ENCODE measurements around the gene ZSCAN4.

DNA sequence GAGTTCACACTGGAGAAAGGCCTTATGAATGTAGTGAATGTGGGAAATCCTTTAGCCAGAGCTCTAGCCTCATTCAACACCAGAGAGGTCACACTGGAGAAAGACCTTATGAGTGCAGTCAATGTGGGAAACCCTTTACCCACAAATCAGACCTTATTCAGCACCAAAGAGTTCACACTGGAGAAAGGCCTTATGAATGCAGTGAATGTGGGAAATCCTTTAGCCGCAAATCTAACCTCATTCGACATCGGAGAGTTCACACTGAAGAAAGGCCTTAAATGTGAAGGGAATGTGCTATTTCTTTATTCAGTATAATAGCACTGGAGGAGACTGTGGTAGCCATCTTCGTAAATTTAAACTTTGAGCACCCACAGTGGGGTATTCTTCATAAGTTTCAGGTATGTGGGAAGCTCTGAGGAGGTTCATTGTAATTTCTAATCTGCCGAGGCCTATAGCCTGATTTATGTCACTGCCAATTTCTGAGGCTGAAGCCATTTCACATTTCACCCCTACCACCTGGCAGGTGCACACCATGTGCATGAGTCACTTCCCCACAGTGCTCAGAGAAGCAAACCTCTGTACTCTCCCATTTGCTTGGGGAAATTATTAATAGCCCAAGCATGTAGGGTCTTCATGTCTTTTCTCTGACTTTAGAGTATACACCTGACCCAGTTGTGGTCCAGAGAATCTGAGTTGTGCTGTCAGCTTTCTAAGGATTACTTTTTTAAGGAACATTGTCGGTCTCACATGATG is 19.5 kb downstream of the ZSCAN4 start:
- TF ChIP-seq, protein P1, sequence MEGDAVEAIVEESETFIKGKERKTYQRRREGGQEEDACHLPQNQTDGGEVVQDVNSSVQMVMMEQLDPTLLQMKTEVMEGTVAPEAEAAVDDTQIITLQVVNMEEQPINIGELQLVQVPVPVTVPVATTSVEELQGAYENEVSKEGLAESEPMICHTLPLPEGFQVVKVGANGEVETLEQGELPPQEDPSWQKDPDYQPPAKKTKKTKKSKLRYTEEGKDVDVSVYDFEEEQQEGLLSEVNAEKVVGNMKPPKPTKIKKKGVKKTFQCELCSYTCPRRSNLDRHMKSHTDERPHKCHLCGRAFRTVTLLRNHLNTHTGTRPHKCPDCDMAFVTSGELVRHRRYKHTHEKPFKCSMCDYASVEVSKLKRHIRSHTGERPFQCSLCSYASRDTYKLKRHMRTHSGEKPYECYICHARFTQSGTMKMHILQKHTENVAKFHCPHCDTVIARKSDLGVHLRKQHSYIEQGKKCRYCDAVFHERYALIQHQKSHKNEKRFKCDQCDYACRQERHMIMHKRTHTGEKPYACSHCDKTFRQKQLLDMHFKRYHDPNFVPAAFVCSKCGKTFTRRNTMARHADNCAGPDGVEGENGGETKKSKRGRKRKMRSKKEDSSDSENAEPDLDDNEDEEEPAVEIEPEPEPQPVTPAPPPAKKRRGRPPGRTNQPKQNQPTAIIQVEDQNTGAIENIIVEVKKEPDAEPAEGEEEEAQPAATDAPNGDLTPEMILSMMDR (IDR thresholded peaks at IDR 0.05 in 2 of 3, conservative IDR thresholded peaks at IDR 0.05 in 1 of 3; ENCODE audit: insufficient read depth in 2 of 3, low read depth in 1 of 3, low read length in 3 of 3): no peak
- TF ChIP-seq GABPA (tag; conservative IDR thresholded peaks at IDR 0.05; ENCODE audit: low read depth): no peak
- TF ChIP-seq, protein P2, sequence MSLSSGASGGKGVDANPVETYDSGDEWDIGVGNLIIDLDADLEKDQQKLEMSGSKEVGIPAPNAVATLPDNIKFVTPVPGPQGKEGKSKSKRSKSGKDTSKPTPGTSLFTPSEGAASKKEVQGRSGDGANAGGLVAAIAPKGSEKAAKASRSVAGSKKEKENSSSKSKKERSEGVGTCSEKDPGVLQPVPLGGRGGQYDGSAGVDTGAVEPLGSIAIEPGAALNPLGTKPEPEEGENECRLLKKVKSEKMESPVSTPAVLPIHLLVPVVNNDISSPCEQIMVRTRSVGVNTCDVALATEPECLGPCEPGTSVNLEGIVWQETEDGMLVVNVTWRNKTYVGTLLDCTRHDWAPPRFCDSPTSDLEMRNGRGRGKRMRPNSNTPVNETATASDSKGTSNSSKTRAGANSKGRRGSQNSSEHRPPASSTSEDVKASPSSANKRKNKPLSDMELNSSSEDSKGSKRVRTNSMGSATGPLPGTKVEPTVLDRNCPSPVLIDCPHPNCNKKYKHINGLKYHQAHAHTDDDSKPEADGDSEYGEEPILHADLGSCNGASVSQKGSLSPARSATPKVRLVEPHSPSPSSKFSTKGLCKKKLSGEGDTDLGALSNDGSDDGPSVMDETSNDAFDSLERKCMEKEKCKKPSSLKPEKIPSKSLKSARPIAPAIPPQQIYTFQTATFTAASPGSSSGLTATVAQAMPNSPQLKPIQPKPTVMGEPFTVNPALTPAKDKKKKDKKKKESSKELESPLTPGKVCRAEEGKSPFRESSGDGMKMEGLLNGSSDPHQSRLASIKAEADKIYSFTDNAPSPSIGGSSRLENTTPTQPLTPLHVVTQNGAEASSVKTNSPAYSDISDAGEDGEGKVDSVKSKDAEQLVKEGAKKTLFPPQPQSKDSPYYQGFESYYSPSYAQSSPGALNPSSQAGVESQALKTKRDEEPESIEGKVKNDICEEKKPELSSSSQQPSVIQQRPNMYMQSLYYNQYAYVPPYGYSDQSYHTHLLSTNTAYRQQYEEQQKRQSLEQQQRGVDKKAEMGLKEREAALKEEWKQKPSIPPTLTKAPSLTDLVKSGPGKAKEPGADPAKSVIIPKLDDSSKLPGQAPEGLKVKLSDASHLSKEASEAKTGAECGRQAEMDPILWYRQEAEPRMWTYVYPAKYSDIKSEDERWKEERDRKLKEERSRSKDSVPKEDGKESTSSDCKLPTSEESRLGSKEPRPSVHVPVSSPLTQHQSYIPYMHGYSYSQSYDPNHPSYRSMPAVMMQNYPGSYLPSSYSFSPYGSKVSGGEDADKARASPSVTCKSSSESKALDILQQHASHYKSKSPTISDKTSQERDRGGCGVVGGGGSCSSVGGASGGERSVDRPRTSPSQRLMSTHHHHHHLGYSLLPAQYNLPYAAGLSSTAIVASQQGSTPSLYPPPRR (CRISPR knock-in tag; IDR thresholded peaks at IDR 0.05; ENCODE audit: borderline replicate concordance): no peak
- no peak for TF ChIP-seq RBFOX2 (IDR thresholded peaks at IDR 0.05; ENCODE audit: low read depth, low read length)
